GM18508 (cell line): Measurements from ENCODE around the gene PNMA8A.
"Not testable (repeated sequence)": the region's sequence is repeated elsewhere in the genome, so short reads cannot be mapped to it uniquely, and the experiment has no call there.

Experiments
- ATAC-seq: cut with Tn5 transposase; IDR thresholded peaks from one replicate; pipeline ENCODE4 v1.9.1; 2021; ENCODE audit warnings: moderate number of reproducible peaks; ENCODE audit not compliant: insufficient read depth, unreplicated experiment

The PNMA8A gene, protein sequence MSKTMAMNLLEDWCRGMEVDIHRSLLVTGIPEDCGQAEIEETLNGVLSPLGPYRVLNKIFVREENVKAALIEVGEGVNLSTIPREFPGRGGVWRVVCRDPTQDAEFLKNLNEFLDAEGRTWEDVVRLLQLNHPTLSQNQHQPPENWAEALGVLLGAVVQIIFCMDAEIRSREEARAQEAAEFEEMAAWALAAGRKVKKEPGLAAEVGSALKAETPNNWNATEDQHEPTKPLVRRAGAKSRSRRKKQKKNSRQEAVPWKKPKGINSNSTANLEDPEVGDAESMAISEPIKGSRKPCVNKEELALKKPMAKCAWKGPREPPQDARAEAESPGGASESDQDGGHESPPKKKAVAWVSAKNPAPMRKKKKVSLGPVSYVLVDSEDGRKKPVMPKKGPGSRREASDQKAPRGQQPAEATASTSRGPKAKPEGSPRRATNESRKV

DNA sequence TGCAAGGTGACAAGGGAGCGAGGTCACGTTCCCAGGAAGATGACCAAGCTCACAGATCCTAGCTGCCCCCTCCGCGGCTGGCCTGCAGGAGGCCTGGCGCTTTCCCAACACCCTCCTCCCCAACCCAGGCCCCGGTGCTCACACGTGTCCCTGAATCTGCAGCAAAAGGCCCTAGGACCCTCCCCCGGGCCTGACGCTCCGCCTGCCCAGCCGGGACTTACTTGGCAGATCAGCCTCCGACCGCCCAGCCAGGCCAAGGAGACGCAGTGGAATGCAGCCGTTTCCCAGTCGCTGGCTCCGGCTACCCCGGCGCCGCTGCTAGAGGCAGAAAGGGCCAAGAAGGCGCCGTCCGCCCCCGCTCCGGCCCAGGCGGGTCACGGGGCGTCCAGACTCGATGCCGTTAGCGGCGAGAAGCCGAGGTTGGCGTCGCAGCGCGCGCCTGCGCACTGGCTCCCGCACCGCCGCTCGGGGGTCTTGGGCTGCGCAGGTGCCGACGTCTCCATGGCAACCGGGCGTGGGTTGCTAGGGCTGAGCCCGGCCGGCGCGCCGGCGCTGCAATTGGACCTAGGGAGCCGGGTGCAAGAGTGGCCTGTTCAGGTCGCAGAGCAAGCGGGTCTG is at the start of gene PNMA8A:
Gene PNMA8A, minus strand, starts transcription at position 448 of the 618 bp plus-strand sequence. CDS start 528 bp downstream, outside the sequence.
- no peak for ATAC-seq

DNA sequence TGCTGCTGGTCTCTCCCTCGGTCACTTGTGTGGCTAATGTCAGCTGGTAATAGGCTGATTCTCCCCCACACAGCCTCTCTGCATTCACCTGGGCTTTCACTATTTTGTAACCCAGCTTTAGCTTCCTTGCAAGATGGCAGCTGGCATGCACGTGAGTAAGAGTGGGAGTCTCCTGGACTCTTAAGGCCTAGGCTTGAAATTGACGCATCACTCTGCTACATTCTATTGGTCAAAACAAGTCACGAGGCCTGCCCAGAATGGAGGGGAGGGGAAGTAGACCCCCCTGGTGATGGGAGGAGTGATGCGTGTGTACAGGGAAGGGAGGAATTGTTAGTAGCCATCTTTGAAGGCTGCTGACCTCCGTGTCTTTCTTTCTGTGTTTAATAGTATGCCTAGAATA is 49.3 kb upstream of the PNMA8A start:
- ATAC-seq: no peak

DNA sequence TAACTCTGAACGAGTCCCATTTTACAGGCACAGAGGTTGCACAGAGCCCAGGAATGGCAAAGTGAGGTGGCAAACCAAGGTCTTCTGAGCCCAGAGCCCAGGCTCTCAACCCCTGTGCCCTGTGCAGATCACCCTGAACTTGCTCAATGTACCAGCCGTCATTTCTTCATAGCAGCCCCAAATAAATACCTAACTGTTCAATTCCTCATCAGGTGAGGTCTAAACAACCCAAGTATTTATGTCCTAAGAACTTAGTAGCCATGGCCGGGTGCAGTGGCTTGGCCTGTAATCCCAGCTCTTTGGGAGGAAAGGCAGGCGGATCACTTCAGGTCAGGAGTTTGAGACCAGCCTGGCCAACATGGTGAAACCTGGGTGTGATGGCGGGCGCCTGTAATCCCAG is 46.1 kb upstream of the PNMA8A start:
- no peak for ATAC-seq

DNA sequence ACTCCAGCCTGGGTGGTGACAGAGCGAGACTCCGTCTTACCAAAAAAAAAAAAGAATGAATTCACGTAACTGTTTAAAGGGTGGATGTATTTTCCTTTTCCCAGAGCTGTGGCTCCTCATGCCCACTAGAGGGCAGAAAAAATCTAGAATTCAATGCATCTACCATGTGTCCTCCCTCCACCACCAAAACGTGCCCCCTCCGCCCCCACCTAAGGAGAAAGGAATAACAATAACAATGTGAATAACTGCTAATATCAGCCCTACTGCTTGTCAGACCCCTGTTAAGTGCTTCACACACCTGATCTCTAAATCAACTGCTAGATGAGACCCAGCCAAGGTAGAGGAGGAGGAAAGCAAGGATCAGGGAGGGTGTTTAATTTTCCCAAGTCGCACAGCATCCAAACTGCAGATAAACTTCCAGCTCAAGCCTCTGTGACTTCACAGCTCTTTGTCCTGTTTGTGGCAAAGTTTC is 44.6 kb upstream of the PNMA8A start:
- ATAC-seq: no peak

DNA sequence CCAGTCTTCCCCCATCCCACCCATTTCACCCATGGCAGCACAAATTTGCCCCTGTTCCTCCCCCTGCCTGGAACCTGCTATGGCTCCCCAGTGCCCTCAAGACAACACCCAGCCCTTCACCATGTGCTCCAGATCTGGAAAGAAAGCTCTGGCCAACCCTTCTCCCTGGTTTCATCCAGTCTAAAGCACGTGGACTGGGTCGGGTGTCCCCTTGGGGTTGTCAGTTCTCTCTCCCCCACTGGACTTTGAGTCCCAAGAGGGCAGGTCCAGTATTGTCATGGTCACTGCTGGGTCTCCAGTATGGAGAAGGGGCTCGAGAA is 43.9 kb upstream of the PNMA8A start:
- ATAC-seq: no peak

DNA sequence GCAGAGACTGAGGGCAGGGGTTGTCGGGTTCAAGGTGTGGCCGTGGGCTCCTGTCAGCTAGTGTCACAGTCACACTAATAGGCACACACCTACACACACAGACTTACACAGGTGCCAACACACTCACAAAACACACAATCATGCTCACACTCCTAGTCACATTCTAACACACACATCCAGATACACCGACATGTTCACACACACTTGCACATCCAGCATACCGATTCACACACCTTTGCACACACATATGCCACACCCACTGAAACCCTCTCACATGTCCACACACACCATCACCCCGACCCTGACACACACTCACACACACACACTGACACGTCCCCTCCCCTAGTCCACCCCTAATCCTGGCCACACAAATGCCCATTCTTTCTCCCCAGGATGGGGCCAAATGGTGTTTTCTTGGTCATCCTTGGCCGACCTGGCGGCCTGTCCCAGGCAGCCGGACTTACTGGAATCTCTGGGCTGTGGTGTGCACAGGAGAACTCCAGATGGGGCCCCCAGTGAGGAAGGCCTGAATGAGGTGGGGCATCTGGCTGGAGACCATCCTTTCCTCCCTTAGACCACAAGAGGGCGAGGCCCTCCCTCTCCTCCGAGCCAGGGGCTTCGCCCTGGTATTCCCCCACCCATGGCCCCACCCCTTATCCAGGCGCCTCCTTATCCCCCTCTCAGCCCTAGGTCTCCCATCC is 43.4 kb upstream of the PNMA8A start:
- no peak for ATAC-seq

DNA sequence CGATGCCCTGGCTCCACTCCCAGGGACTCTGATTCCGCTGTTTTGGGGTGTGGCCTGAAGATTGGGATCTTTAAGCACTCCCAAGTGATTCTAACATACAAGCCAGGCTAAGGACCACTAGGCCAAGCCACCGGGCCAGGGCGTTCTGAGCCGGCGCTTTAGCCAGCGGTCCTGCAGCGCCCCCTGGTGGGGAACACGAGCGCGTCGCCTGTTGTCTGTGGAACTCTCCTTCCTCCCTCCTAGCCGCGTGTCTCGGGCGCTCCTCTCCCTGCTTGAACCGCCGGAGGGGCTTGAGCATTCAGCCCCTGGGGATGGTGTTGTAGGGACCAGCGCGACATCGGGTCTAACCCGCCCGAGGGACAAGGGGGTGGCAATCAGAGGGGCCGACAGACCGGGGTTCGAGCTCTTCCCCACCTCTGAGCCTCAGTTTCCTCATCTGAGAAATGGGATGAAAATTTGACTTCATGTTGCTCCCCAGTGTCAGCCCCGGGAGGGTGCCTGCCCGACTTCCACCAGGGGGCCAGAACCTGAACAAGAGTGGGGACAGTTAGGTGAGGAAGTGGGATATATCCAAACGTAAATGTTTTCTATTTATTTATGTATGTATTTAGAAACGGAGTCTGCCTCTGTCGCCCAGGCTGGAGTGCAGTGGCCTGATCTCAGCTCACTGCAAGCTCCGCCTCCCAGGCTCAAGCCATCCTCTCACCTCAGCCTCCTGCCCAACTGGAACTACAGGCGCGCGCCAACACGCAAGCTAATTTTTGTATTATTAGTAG is 42.3 kb upstream of the PNMA8A start:
- ATAC-seq: no peak

DNA sequence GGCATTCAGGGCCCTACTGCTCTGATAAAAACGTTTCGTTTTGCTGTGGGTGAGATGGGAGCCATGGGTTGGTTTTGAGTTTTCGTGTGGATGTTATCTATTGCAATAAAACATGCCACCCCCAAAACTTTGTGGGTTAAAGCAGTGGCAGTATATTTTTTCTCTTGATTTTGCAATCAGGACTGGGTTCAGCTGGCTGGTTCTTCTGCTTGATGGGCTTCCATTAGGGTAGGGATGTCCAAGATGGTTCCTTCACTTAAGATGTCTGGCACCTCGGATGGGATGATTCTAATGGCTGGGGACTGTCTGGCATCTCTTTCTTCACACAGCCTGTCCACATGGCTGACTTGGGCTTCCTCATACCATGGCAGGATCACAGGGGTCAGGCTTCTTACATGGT is 39.9 kb upstream of the PNMA8A start:
- ATAC-seq: no peak

DNA sequence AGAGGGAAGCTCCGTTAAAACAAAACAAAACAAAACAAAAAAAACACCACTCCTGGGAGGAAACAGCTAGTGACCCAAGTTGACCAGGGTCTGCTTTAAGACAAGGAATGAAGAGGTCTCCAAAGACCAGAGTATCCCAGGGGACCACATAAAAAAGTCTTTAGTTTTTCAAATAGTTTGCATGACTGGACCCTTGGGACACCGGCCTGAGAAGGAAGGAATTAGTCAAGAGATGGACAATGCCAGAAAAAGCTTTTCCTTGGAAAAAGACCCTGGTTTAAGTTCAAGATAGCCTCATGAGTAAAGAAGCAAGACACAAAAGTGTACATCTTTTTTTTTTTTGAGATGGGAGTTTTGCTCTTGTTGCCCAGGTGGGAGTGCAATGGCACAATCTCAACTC is 36.8 kb upstream of the PNMA8A start:
- no peak for ATAC-seq

DNA sequence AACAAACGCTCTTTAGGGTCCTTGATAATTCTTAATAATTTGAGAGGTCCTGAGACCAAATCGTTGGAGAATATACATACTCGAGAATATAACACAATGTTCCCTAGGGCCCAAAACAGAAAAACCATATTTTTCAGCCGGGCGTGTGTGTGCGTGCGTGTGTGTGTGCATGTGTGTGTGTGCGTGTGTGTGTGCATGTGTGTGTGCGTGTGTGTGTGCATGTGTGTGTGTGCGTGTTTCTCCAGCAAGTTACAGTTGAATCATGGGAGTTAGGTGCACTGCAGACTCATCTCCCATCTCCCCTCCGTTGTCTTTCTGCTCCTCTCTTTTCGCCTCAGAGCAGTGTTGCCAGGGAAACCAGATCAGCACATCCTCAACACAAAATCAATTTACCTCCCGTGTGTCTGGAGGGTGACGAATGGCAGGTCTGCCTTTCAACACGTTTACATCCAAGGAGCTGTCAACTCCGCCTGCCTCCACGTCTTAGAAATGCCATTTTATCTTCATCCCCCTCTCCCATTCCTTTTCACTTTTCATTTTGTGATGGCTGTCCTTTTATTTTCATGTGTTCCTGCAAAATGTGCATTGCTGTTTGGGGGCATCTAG is 32.6 kb upstream of the PNMA8A start:
- ATAC-seq: no peak

DNA sequence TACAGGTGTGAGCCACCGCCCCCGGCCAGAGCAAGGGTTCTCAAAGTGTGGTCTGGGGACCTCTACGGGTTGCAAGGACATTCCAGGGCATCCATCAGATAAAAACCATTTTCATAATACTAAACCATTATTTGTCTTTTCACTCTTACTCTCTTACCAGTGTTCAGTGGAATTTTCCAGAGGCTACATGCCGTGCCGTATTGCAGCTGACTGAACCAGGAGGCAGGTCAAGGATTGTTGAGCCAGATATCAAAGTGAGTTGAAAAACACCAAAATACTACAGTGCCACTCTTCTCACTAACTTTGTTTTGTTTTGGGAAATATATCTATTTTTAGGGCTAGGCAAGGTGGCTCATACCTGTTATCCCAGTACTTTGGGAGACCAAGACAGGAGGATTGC is 31.5 kb upstream of the PNMA8A start:
- no peak for ATAC-seq

DNA sequence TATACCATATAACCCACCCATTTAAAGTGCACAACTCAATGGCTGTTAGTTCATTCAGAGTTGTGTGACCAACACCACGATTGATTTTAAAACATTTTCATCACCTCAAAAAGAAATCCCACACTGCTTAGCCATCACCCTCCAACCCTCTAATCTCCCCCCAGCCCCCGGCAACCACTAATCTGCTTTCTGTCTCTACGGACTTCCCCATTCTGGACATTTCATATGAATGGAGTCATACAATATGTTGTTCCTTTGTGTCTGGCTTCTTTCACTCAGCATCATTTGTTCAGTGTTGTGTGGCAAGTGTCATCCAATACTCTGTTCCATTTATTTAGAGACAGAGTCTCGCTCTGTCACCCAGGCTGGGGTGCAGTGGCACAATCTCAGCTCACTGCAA is 28.3 kb upstream of the PNMA8A start:
- ATAC-seq: no peak

DNA sequence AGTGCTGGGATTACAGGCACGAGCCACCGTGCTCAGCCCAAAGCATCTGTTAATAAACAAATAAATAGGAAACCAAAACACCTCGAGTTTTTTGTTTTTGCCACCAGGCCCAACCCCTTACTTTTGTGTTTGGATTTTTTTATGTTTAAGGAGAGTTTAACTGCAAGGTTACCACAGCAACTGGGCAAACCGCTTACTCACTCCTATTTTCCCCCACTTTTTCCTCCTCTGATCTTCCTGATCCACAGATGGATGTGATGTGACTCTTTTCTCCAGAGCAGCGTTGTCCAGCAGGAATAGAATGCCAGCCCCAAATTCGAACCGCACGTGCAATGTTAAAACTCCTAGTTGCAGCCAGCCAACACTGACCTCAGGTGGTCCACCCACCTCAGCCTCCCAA is 26.4 kb upstream of the PNMA8A start:
- no peak for ATAC-seq

DNA sequence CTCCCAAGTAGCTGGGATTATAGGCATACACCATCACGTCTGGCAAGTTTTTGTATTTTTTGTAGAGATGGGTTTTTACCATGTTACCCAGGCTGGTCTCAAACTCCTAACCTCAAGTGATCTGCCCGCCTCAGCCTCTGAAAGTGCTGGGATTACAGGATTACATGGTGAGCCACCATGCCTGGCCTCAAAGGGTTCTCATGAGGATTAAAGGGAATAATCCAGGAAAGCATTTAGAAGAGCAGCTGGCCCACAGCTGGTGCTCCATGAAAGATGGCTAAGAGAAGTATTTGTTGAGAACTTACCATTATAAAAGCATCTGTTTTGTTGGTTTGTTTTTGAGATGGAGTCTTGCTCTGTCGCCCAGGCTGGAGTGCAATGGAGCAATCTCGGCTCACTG is 25.5 kb upstream of the PNMA8A start:
- not testable (repeated sequence) for ATAC-seq

DNA sequence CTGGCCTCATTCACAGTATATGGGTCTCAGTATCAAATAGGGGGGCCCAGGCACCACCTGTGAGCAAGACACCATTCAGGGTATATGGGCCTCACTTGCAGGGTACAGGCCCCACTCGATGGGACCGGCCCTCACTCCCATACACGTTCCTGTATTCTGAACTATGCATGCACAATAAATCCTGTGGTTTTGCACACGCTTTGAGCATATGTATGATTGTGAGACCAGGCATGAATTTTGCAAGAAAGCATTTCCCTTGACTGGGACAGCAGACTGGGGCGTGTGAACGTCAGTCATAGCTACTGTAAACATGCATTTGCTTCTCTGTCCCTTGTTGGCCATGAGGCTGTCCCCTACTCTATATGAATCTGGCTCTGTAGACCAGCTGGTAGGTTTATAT is 24.9 kb upstream of the PNMA8A start:
- ATAC-seq: no peak

DNA sequence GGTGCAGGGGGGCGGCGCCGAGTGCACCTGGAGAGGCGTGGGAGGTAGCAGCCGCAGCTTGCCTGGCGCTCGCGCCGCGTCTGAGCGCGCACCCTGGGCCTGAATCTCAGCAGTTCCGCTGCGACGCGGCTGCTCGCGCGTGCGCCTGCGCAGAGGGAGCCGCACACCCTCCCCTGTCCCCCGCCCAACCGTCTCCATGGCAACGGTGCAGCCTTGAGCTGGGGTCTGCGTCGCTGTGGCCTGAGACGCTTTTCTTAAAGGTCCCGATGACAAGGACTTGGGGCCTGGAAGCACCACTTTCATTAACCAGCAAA is 24.4 kb upstream of the PNMA8A start, which contains the start of gene PNMA8B:
Gene PNMA8B, minus strand, starts transcription at position 82 of the 314 bp plus-strand sequence. CDS start 402 bp downstream, outside the sequence.
- ATAC-seq: no peak

DNA sequence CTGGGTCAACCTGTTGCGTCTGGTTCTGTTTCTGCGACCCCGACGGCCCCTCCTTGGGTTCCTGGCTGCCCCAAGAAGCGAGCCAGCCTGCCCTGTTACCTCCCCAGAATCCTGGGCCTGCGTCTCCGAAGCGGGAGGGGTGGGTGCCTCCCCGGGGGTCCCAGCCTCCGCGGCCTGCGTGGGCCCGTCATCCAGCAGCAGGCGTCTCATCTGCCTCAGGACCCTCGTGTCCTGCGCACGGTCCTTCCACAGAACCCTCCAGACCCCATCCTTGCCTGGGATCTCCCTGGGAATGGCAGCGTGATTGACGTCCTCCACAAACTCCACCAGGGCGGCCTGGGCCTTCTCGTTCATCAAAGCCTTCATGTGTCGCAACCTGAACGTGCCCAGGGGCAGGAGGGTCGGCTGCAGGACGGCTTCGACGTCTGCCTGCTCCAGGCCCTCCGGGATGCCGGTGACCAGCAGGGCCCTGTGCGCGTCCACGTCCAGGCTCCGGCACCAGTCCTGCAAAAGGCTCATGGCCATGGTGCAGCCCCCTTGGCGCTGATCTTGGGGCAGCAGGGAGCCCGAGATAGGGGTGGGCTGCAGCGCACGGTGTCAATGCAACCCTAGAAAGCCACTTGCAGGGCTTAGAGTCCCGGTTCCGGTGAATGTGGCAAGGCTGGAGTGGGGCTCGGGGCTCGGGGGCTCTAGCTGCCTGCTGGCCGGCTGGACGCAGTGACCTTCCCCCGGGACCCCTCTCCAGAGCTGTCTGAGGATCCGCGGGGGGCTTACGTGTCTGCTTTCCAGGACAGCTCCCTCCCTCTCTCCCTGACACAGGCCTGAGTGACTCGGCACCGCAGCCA is 23.8 kb upstream of the PNMA8A start:
- ATAC-seq: no peak

DNA sequence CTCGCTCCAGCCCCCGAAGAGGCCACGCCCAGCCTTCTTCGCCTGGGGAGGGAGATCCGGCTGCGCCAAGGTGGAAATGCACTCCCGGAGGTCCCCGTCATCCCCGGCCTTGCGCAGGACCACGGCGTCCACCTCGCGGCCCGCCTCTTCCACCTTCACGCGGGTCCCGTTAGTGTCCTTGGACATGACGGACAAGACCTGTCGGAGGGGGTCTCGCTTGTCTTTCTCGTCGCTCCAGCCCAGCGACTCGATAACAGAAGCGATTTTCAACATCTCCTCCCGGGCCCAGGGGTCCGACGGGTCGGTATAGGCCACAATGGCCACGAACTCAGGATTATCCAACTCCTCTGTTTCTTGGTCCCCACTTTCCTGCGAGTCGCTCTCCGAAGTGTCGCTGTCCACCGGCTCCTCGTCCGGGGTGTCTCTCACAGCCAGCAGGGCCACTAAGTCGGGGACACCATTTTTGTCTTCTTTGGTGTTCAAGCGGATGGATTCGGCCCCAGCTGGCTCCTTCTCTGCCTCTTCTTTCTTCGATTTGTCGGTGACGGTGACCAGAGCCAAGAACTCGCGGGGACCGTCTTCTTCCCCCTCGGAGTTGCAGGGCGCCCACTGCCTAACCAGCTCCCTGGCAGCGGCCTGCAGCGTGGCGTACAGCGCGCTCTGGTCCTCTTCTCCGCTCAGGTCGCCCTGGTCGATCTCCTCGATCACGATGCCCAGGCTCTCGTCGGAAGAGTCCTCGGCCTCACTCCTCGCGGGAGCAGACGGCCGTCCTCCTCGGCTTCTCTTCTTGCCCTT is 23.0 kb upstream of the PNMA8A start:
- ATAC-seq: no peak
